GM19240 (cell line): Measurements from ENCODE around the gene POGLUT2.
"Not testable (repeated sequence)": the region's sequence is repeated elsewhere in the genome, so short reads cannot be mapped to it uniquely, and the experiment has no call there.

ENCODE experiments used
- DNase-seq: peaks from one replicate; pipeline ENCODE4 v3.0.0; 2011; ENCODE audit warnings: low spot score; ENCODE audit not compliant: insufficient read length

Gene POGLUT2

GRCh38 chr13:102807699-102808098 is 8.9 kb upstream of the POGLUT2 start:
- DNase-seq: no peak

- no peak for DNase-seq
Observed at GRCh38 chr13:102805680-102806079, 6.9 kb upstream of the POGLUT2 start.

- DNase-seq: peak; percentile 67
Observed at GRCh38 chr13:102800145-102801041, 1.6 kb upstream of the POGLUT2 start.

- DNase-seq: no peak
Observed at GRCh38 chr13:102799426-102800144, 809 bp upstream of the POGLUT2 start.

GRCh38 chr13:102793611-102794355 is 5.0 kb downstream of the POGLUT2 start:
- DNase-seq: no peak

GRCh38 chr13:102792396-102792795 is 6.4 kb downstream of the POGLUT2 start:
- DNase-seq: no peak

- no peak for DNase-seq
Observed at GRCh38 chr13:102788683-102789082, 10.1 kb downstream of the POGLUT2 start.

- DNase-seq: no peak
Observed at GRCh38 chr13:102784483-102784882, 14.3 kb downstream of the POGLUT2 start.

GRCh38 chr13:102781591-102781990 is 17.2 kb downstream of the POGLUT2 start:
- no peak for DNase-seq

GRCh38 chr13:102780656-102781055 is 18.1 kb downstream of the POGLUT2 start:
- not testable (repeated sequence) for DNase-seq

GRCh38 chr13:102779436-102780159 is 19.2 kb downstream of the POGLUT2 start:
- no peak for DNase-seq

GRCh38 chr13:102777736-102778135 is 21.0 kb downstream of the POGLUT2 start:
- DNase-seq: no peak

GRCh38 chr13:102776271-102776670 is 22.5 kb downstream of the POGLUT2 start:
- no peak for DNase-seq

GRCh38 chr13:102774591-102775520 is 23.9 kb downstream of the POGLUT2 start:
- DNase-seq: no peak

GRCh38 chr13:102774214-102774568 is 24.6 kb downstream of the POGLUT2 start:
- DNase-seq: no peak

- peak; percentile 64 for DNase-seq
Observed at GRCh38 chr13:102773441-102774213, 25.1 kb downstream of the POGLUT2 start, which contains the start of gene TEX30. TEX30 (minus strand) TSS chr13:102773786; CDS start chr13:102770026, 3,760 bp downstream.

- DNase-seq: no peak
Observed at GRCh38 chr13:102772042-102772425, 26.7 kb downstream of the POGLUT2 start.

- no peak for DNase-seq
Observed at GRCh38 chr13:102771298-102772041, 27.3 kb downstream of the POGLUT2 start.

GRCh38 chr13:102770435-102770834 is 28.3 kb downstream of the POGLUT2 start:
- no peak for DNase-seq
